Transverse colon (tissue), 4 donors: ENCODE measurements around the gene ZBED1.

Experiments used
- CTCF ChIP-seq, 5 experiments: fragments of 200-600 bp in 3 of 5; fragments of 450-650 bp in 2 of 5; sonication (generic) in 3 of 5; IDR thresholded peaks; 1 replicate in 2 of 5; 2 replicates in 3 of 5; pipeline ENCODE4 v1.5.1; 2016 to 2017; ENCODE audit warnings: antibody characterized with exemption in 5 of 5, inconsistent platforms in 3 of 5, mild to moderate bottlenecking in 2 of 5, moderate library complexity in 1 of 5
- EP300 ChIP-seq: sonication (generic); formaldehyde crosslinking; IDR thresholded peaks from one replicate; pipeline ENCODE4 v1.6.1; 2017; ENCODE audit warnings: antibody characterized with exemption, low read depth
- POLR2A ChIP-seq: fragments of 450-650 bp; IDR thresholded peaks from one replicate; pipeline ENCODE4 v1.6.1; 2016; ENCODE audit warnings: antibody characterized with exemption, mild to moderate bottlenecking, moderate library complexity
- POLR2AphosphoS5 ChIP-seq, 3 donors: sonication (generic); formaldehyde crosslinking; IDR thresholded peaks; one replicate each; pipeline ENCODE4 v1.6.1; 2016; ENCODE audit warnings: antibody characterized with exemption in 3 of 3

GRCh38 chrX:2507196-2507595, 6.4 kb upstream of the ZBED1 start:
- no peak for TF ChIP-seq POLR2AphosphoS5 (IDR thresholded peaks at IDR 0.05)
- no peak for TF ChIP-seq POLR2A
- TF ChIP-seq CTCF (IDR thresholded peaks at IDR 0.05): no peak
- no peak for TF ChIP-seq EP300
